ENCODE results near the gene HLA-A. TPM values are rescaled to one million over a fixed set of nuclear protein-coding genes. Genes with fewer than 3 reads are reported as not detected.

The HLA-A gene
- total and polyA plus RNA-seq, 2 donors (not counting 3 experiments of a cell fraction or from before 2014, with no cell fraction given), result 294 to 822 TPM

DNA sequence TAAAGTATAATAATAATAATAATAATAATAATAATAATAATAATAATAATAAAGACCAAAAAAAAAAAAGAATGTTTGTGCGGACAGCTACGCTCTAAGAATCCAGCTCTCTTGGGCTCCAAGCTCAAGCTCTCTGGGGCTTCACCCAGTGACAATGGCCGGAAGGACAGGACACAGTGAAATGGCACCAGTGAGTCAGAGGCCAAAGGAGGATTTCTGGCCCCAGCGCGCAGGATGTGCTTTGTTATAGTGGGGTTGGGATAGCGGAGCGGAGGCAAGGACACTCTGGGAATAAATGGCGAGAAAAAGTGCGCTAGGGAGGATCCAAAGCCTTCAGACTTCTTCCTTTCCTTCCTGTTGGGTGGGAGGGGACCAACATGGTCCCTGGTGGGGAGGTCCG lies 38.2 kb downstream of the HLA-A start:
- Histone ChIP-seq H3K27ac (ENCODE audit: insufficient read depth, low read depth, low read length) (no peak overlapping the region), H3K4me1 (ENCODE audit: control insufficient read depth, extremely low read depth, insufficient read depth, low read length) (peaks cover 9% of the 10 kb centered on the region), H4K20me1 (replicated peaks; ENCODE audit: control insufficient read depth, extremely low read depth, insufficient read depth, low read length) (no peaks in the 10 kb centered on the region), H3K9me3 (replicated peaks; ENCODE audit: control insufficient read depth, insufficient read depth, low read length) (no peaks in the 10 kb centered on the region), H3K79me2 (ENCODE audit: control insufficient read depth, insufficient read depth, low read length) (no peaks in the 10 kb centered on the region), H3K4me3 (replicated peaks in 1 of 3; ENCODE audit: insufficient read depth in 1 of 3, low read depth in 1 of 3, low read length in 3 of 3) (no peak overlapping the region), H3K9me1 (replicated peaks; ENCODE audit: control insufficient read depth, extremely low read depth, insufficient read depth, low read length) (no peaks in the 10 kb centered on the region), H2AFZ (ENCODE audit: low read depth, low read length) (no peak overlapping the region), H3K36me3 (ENCODE audit: control insufficient read depth in 2 of 2, extremely low read depth in 1 of 2, insufficient read depth in 2 of 2, low read length in 2 of 2) (no peaks in the 10 kb centered on the region), H3K9ac (replicated peaks; ENCODE audit: extremely low read depth, insufficient read depth, low read length) (no peak overlapping the region), H3K27me3 (ENCODE audit: control insufficient read depth in 2 of 2, insufficient read depth in 2 of 2, low read length in 2 of 2) (peaks cover 3 to 14% of the 10 kb centered on the region in 2 experiments), H3K4me2 (ENCODE audit: insufficient read depth, low read length) (no peak overlapping the region)
- no peak for DNase-seq (ENCODE audit: low read depth, low spot score)
- dilution Hi-C loops (cut with MboI; ENCODE audit: extremely low pct_ligation_motif_present, low sequenced_read_pairs) (no loop called here), intact Hi-C loops (cut with micrococcal nuclease) (loop anchor here (10.0 kb wide), 1 partner anchor 154 kb away; the partner anchor contains the start of gene TRIM40)
- TF ChIP-seq, protein P1, sequence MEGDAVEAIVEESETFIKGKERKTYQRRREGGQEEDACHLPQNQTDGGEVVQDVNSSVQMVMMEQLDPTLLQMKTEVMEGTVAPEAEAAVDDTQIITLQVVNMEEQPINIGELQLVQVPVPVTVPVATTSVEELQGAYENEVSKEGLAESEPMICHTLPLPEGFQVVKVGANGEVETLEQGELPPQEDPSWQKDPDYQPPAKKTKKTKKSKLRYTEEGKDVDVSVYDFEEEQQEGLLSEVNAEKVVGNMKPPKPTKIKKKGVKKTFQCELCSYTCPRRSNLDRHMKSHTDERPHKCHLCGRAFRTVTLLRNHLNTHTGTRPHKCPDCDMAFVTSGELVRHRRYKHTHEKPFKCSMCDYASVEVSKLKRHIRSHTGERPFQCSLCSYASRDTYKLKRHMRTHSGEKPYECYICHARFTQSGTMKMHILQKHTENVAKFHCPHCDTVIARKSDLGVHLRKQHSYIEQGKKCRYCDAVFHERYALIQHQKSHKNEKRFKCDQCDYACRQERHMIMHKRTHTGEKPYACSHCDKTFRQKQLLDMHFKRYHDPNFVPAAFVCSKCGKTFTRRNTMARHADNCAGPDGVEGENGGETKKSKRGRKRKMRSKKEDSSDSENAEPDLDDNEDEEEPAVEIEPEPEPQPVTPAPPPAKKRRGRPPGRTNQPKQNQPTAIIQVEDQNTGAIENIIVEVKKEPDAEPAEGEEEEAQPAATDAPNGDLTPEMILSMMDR (IDR thresholded peaks at IDR 0.05; ENCODE audit: extremely low read depth in 1 of 2, insufficient read depth in 1 of 2, low read depth in 1 of 2, low read length in 2 of 2), result no peak
- TF ChIP-seq POLR2AphosphoS5 (IDR thresholded peaks at IDR 0.05; ENCODE audit: insufficient read depth, low read depth, low read length), result no peak
- no peak for TF ChIP-seq GATA2 (IDR thresholded peaks at IDR 0.05; ENCODE audit: insufficient read depth, insufficient read length, low read depth, low read length)
- TF ChIP-seq MYC (IDR thresholded peaks at IDR 0.05; ENCODE audit: low read depth, low read length), result no peak
- no peak for TF ChIP-seq JUN (IDR thresholded peaks at IDR 0.05; ENCODE audit: borderline replicate concordance, insufficient read depth, insufficient read length, low read depth)
- TF ChIP-seq, protein P2, sequence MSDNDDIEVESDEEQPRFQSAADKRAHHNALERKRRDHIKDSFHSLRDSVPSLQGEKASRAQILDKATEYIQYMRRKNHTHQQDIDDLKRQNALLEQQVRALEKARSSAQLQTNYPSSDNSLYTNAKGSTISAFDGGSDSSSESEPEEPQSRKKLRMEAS (IDR thresholded peaks at IDR 0.05; ENCODE audit: insufficient read depth, insufficient read length), result no peak
- TF ChIP-seq FOS (IDR thresholded peaks at IDR 0.05; ENCODE audit: borderline replicate concordance, insufficient read depth, low read length), result no peak
- no peak for TF ChIP-seq EZH2 (IDR thresholded peaks at IDR 0.05; ENCODE audit: borderline replicate concordance, low read depth, low read length, severe bottlenecking)
- no peak for TF ChIP-seq POLR2A (IDR thresholded peaks at IDR 0.05; ENCODE audit: low read depth, low read length)
- ChIA-PET CTCF (no interaction called here), POLR2A (no interaction called here)
- no peak for FAIRE-seq
- BruUV-seq (replicated peaks), result no TSS peak
